ENCODE measurements around the gene PLCG1.

Gene PLCG1

DNA sequence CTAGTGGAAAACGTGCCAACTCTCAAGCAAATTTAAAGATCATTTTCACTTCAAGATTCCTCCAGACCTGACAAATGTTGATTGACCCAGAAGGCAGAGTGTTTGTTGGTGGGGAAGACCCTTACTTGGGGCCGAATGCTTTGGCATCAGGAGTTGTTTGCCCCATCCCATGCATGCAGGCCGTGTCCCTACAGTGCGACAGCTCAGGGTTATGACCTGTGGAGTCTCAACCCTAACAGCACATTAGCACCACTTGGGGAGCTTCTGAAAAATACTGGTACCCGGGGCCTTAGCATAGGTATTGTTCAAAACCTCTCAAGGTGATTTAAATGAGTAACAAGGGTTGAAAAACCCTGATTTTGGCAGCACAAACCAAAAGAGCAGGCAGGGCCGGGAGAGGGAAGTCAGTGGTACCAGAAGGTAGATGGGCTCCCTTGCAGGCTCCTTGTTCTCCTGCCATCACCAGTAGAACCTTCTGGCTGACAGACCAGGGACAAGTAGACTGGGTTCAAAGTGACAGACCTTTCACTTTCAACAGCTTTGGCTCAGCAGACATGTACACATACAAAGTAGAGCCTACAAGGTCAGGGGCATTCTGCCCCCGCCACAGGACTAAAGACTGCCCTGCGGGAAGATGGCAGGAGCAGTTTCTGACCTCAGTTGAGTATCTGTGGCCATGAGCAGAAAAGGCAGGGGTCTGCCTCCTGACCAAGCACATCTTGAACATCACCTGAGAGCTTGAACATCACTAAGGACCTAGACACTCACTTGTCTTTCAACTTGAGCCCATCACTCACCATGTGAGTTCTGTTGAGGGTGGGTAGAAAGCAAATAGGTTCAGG lies 39.6 kb downstream of the PLCG1 start:
- H3K4me3 ChIP-seq (ENCODE audit: low read depth, low read length) = no peak overlapping the region
- peaks cover 6% of the 10 kb centered on the region for H3K4me1 ChIP-seq (ENCODE audit: control insufficient read depth, insufficient read depth, low read length)
- no peaks in the 10 kb centered on the region for H3K9me3 ChIP-seq (ENCODE audit: control insufficient read depth, insufficient read depth, low read length)
- H3K36me3 ChIP-seq (ENCODE audit: control insufficient read depth, insufficient read depth, low read length) = peaks cover 56% of the 10 kb centered on the region
- H3K9ac ChIP-seq (ENCODE audit: low read depth, low read length) = no peak overlapping the region
- no peaks in the 10 kb centered on the region for H3K27me3 ChIP-seq (ENCODE audit: control insufficient read depth, insufficient read depth, low read length)
- H3K27ac ChIP-seq (ENCODE audit: low read depth, low read length) = no peak overlapping the region

DNA sequence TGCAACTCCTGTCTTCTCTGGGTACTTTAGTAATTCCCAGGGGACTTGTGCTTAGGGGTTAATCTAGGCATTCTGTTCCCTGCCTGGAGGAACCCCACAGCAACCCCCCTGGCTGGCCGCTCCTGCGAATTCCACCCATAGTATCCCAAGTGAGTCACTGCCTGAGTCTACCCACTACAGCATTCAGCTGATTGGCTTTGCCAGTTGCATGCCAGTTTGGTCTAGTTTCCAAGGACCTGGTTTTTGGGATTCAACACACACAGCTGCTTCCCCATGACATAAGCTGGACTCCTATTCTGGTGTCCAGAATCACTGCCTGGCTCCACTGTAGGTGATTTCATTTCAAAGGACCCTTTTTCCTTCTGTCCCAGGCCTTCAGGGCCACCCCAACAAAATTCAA lies 40.3 kb downstream of the PLCG1 start:
- Histone ChIP-seq H3K4me3 (ENCODE audit: low read depth, low read length) (no peak overlapping the region), H3K27ac (ENCODE audit: low read depth, low read length) (no peak overlapping the region), H3K9me3 (ENCODE audit: control insufficient read depth, insufficient read depth, low read length) (no peaks in the 10 kb centered on the region), H3K9ac (ENCODE audit: low read depth, low read length) (no peak overlapping the region), H3K36me3 (ENCODE audit: control insufficient read depth, insufficient read depth, low read length) (peaks cover 49% of the 10 kb centered on the region), H3K27me3 (ENCODE audit: control insufficient read depth, insufficient read depth, low read length) (no peaks in the 10 kb centered on the region), H3K4me1 (ENCODE audit: control insufficient read depth, insufficient read depth, low read length) (peaks cover 6% of the 10 kb centered on the region)

DNA sequence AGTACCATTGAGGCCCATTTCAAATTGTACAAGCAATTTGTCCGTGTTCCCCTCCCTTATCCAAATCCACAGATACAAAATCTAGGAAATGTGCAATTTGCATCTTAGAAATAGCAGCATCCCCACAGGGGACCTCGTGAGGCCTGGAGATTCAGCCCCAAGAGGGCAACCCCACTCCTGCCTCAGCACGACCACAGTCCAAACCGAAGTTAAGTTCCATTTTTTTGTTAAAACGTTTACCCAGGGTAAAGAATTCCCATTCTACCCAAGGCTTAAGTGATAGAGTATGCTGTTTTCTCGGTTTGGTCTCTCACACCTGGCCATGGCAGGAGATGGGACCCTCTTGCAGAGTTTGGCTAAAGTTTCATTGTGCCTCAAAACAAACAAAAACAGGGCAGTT lies 41.2 kb downstream of the PLCG1 start:
- Histone ChIP-seq H3K36me3 (ENCODE audit: control insufficient read depth, insufficient read depth, low read length) (peaks cover 42% of the 10 kb centered on the region), H3K27ac (ENCODE audit: low read depth, low read length) (peak overlapping the region; percentile 48)

DNA sequence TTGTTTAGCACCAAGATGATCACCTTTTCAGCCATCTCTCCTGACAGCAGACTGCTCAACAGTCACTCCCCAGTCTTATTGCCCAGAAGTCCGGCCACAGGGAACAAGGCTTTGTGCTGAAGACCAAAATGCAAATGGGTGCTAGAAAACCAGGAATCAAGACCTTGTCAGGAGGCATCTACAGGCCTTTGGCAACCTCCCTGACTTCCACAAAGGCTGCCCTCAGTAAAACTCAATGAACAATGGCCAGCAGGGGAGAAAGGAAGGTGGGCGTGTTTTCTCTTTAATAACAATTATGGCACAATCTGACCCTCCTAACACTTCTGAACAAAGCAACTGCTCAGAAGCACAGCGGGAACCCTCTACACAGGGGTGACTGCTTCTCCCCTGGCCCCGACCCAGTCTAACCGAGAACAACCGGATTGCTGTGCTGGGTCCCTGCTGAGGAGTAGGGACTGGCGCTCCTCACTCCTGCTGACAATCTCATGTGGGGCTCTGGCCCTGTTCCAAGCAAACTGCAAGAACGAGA lies 41.6 kb downstream of the PLCG1 start:
- H3K9ac ChIP-seq (ENCODE audit: low read depth, low read length) = no peak overlapping the region

More for the DNA sequence above, 41.2 kb downstream of the PLCG1 start:
- Histone ChIP-seq H3K27me3 (ENCODE audit: control insufficient read depth, insufficient read depth, low read length) (no peaks in the 10 kb centered on the region), H3K9me3 (ENCODE audit: control insufficient read depth, insufficient read depth, low read length) (no peaks in the 10 kb centered on the region), H3K4me3 (ENCODE audit: low read depth, low read length) (no peak overlapping the region), H3K9ac (ENCODE audit: low read depth, low read length) (no peak overlapping the region), H3K4me1 (ENCODE audit: control insufficient read depth, insufficient read depth, low read length) (peaks cover 6% of the 10 kb centered on the region)

DNA sequence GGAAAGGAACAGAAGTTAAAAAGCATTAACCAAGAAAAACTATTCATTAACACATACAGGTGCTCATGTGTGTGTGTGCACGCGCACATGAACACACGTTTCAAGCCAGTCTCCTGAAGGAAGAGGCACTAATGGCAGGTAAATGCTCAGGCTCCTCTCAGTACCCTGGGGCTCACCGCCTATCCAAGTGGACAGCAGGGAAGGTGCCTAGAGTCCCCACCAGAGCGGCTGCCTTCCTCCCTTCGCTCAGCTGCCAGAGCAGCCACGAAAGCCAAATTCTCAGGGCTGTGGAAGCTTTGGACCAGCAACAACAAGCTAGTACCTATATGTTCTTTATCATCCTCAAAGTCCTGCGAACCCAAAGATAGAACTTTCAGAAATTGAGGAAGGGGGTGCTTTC lies 42.6 kb downstream of the PLCG1 start:
- no peak overlapping the region for H3K4me3 ChIP-seq (ENCODE audit: low read depth, low read length)
- H3K27ac ChIP-seq (ENCODE audit: low read depth, low read length) = no peak overlapping the region
- peaks cover 28% of the 10 kb centered on the region for H3K36me3 ChIP-seq (ENCODE audit: control insufficient read depth, insufficient read depth, low read length)
- H3K27me3 ChIP-seq (ENCODE audit: control insufficient read depth, insufficient read depth, low read length) = no peaks in the 10 kb centered on the region
- no peak overlapping the region for H3K9ac ChIP-seq (ENCODE audit: low read depth, low read length)
- H3K9me3 ChIP-seq (ENCODE audit: control insufficient read depth, insufficient read depth, low read length) = no peaks in the 10 kb centered on the region
- H3K4me1 ChIP-seq (ENCODE audit: control insufficient read depth, insufficient read depth, low read length) = peaks cover 6% of the 10 kb centered on the region

More for the DNA sequence above, 41.6 kb downstream of the PLCG1 start:
- Histone ChIP-seq H3K27me3 (ENCODE audit: control insufficient read depth, insufficient read depth, low read length) (no peaks in the 10 kb centered on the region), H3K4me3 (ENCODE audit: low read depth, low read length) (no peak overlapping the region), H3K27ac (ENCODE audit: low read depth, low read length) (peak overlapping the region; percentile 48), H3K4me1 (ENCODE audit: control insufficient read depth, insufficient read depth, low read length) (peaks cover 6% of the 10 kb centered on the region), H3K36me3 (ENCODE audit: control insufficient read depth, insufficient read depth, low read length) (peaks cover 38% of the 10 kb centered on the region), H3K9me3 (ENCODE audit: control insufficient read depth, insufficient read depth, low read length) (no peaks in the 10 kb centered on the region)

DNA sequence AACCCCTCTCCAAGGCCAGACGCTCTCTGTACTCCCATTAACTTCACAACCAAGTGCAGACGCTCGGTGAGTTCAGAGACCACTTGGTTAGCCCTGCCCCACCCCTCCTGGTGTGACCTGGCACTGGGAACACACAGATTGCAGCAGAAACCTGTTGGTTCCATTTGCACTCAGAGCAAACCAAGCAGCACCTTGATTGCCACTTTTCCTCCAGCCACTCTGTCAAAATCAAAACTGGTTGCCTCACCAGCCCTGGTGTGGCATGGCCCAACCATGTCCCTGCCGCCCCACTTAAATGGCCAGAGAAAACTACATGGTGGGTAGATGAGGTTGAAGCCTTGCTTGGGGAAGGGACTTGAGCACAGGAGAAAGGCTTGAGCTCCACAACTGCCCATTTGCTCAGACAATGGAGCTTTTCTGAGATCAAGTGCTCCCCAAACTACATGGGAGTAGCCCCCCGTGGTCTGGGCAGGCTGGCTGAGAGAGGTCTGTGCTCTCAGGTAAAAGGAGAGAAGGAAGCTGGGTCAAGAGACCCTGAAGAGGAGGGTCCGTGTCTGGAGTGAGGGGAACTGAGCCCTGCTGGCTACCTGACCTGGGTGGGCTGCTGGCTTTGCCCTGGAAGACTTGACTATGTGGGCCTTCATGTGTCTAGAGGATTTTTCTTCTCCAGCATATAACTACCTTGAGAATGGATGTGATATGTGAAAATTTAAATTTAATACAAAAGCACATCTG lies 43.4 kb downstream of the PLCG1 start:
- Histone ChIP-seq H3K9me3 (ENCODE audit: control insufficient read depth, insufficient read depth, low read length) (no peaks in the 10 kb centered on the region), H3K27ac (ENCODE audit: low read depth, low read length) (no peak overlapping the region), H3K27me3 (ENCODE audit: control insufficient read depth, insufficient read depth, low read length) (no peaks in the 10 kb centered on the region), H3K9ac (ENCODE audit: low read depth, low read length) (no peak overlapping the region), H3K36me3 (ENCODE audit: control insufficient read depth, insufficient read depth, low read length) (peaks cover 20% of the 10 kb centered on the region), H3K4me1 (ENCODE audit: control insufficient read depth, insufficient read depth, low read length) (peaks cover 6% of the 10 kb centered on the region), H3K4me3 (ENCODE audit: low read depth, low read length) (no peak overlapping the region)

DNA sequence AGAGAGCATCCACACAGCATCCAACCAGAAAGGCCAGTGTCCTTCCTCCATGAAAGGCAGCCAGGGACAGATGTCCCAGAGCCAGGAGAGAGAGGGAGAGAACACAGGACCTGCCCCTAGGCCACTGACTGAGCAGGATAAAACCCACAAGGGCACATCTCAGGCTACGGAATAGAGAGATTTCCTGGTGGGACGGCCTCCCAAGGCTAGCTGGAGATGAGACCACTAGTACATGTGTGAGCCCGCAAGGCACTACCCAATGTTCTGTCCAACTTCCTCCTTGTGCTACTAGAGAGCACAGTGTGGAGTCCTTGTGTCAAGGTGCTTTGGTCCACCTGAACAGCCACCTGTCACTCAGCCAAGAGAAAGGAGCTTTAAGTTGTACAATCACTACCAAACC lies 44.2 kb downstream of the PLCG1 start:
- Histone ChIP-seq H3K27ac (ENCODE audit: low read depth, low read length) (no peak overlapping the region), H3K9ac (ENCODE audit: low read depth, low read length) (no peak overlapping the region), H3K9me3 (ENCODE audit: control insufficient read depth, insufficient read depth, low read length) (no peaks in the 10 kb centered on the region), H3K4me3 (ENCODE audit: low read depth, low read length) (no peak overlapping the region), H3K27me3 (ENCODE audit: control insufficient read depth, insufficient read depth, low read length) (no peaks in the 10 kb centered on the region), H3K4me1 (ENCODE audit: control insufficient read depth, insufficient read depth, low read length) (peaks cover 6% of the 10 kb centered on the region), H3K36me3 (ENCODE audit: control insufficient read depth, insufficient read depth, low read length) (peaks cover 12% of the 10 kb centered on the region)

DNA sequence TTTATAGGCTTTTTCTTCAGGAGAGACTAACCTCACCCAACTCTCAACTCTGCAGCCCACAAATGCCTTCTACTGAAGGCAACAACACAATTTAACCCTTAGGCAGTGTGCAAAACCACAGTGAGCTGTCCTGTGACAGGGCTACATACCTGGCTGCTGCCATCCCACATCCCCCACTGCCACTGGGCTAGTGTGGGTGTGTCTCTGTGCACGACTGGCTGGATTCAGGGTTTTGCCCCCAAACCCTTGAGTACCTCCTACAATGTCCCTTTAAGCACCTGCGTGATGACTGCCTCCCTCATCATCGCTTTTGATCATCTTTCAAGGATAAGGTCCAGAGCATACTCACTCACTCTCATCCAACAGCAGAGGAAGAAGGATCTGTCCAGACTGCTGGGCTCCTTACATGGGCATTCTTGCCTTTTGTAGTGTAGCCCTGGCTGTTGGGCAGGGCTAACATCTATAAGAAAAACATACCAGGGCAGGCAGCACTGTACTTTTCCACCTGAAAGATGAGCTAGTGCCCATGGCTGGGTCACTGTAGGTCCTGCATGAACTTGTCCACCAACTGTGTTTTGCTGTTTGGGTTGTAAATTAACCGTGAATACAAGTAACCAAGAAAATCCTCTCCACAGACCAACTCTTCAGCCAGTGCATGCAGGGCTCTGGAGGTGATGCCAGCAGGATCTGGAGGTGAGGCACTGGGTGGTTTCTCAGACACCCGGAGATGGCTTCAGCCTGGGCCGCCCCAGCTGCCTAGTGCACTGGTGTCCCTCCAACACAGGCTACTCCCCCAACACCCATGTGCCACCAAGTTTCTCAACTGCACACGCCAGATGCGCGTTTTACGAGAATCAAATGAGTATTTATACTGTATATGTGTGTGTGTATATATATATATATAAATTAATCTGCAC lies 45.2 kb downstream of the PLCG1 start:
- no peak overlapping the region for H3K27ac ChIP-seq (ENCODE audit: low read depth, low read length)
- H3K36me3 ChIP-seq (ENCODE audit: control insufficient read depth, insufficient read depth, low read length) = 0 out of 2 replicates have a peak, but pooled peaks cover 2% of the 10 kb centered on the region
- H3K4me3 ChIP-seq (ENCODE audit: low read depth, low read length) = no peak overlapping the region
- no peak overlapping the region for H3K9ac ChIP-seq (ENCODE audit: low read depth, low read length)
- H3K9me3 ChIP-seq (ENCODE audit: control insufficient read depth, insufficient read depth, low read length) = no peaks in the 10 kb centered on the region
- peaks cover 6% of the 10 kb centered on the region for H3K4me1 ChIP-seq (ENCODE audit: control insufficient read depth, insufficient read depth, low read length)
- H3K27me3 ChIP-seq (ENCODE audit: control insufficient read depth, insufficient read depth, low read length) = no peaks in the 10 kb centered on the region

DNA sequence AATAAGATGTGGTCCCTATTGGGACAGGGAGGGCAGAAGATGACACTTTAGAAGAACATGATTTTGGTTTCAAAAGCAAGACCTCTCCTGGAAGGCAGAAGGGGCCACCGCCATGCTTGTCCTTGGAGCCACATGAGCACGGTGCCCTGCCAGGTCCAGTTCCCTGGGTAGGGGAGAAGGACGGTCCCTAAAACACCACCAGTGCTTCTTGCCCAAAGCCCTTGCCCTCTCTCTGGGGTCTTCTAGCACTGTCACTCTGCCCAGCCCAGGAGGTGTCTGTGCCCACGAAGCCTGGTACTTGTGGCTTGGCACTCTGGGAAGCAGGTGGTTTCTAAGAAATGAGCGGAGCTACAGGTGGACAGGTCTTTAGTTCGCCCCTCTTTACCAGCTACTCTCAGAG lies 46.0 kb downstream of the PLCG1 start:
- Histone ChIP-seq H3K27me3 (ENCODE audit: control insufficient read depth, insufficient read depth, low read length) (no peaks in the 10 kb centered on the region), H3K9me3 (ENCODE audit: control insufficient read depth, insufficient read depth, low read length) (no peaks in the 10 kb centered on the region), H3K4me3 (ENCODE audit: low read depth, low read length) (no peak overlapping the region), H3K27ac (ENCODE audit: low read depth, low read length) (no peak overlapping the region), H3K4me1 (ENCODE audit: control insufficient read depth, insufficient read depth, low read length) (peaks cover 6% of the 10 kb centered on the region), H3K36me3 (ENCODE audit: control insufficient read depth, insufficient read depth, low read length) (no peaks in the 10 kb centered on the region), H3K9ac (ENCODE audit: low read depth, low read length) (no peak overlapping the region)

DNA sequence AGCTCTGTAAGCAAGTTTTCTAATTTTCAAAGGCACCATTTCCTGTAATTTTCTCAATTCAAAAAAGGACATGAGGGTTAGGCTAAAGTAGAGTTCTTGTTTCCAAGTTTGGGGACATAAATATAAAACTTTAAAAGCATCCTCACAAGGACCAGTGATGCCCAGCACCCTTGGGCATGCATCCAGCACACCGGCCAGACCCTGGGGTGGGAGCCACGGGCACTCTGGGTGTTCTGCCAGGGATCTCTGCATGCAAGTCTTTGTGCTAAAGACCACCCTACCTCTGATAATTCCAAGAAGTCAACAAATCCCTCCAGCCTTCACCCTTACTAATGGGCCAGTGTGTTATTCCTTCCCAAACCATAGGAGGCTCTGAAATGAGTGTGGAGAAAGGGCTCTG lies 46.5 kb downstream of the PLCG1 start:
- no peaks in the 10 kb centered on the region for H3K27me3 ChIP-seq (ENCODE audit: control insufficient read depth, insufficient read depth, low read length)
- H3K27ac ChIP-seq (ENCODE audit: low read depth, low read length) = no peak overlapping the region
- no peaks in the 10 kb centered on the region for H3K36me3 ChIP-seq (ENCODE audit: control insufficient read depth, insufficient read depth, low read length)
- H3K9ac ChIP-seq (ENCODE audit: low read depth, low read length) = no peak overlapping the region
- H3K4me1 ChIP-seq (ENCODE audit: control insufficient read depth, insufficient read depth, low read length) = peaks cover 2% of the 10 kb centered on the region
- no peaks in the 10 kb centered on the region for H3K9me3 ChIP-seq (ENCODE audit: control insufficient read depth, insufficient read depth, low read length)
- no peak overlapping the region for H3K4me3 ChIP-seq (ENCODE audit: low read depth, low read length)
